OCI-LY3 (cell line): ENCODE data around the gene BCCIP.
A peak's percentile ranks its signal among the peaks of the same experiment; 100 is the strongest.

ENCODE experiments used
- H2AFZ ChIP-seq: fragments of 200-600, 300-600 bp; shearing (Covaris generic); 2 replicates; pipeline ENCODE4 v1.6.0; 2014; ENCODE audit warnings: antibody characterized with exemption, low read depth, low read length
- H3K27ac ChIP-seq: fragments of 200-600, 300-600 bp; sonication (generic); 2 replicates; pipeline ENCODE4 v1.5.1; 2014; ENCODE audit warnings: mild to moderate bottlenecking, low read length, moderate library complexity, mixed read lengths
- H3K27me3 ChIP-seq: fragments of 200-600, 300-600 bp; sonication (generic); 2 replicates; pipeline ENCODE4 v1.6.1; 2014; ENCODE audit warnings: low read depth, low read length, mixed read lengths
- H3K36me3 ChIP-seq: fragments of 200-600, 300-600 bp; sonication (generic); replicated peaks from 2 replicates; pipeline ENCODE3; 2014; ENCODE audit warnings: low read depth, low read length, mixed read lengths
- H3K4me1 ChIP-seq: fragments of 300-600, 200-600 bp; sonication (generic); 2 replicates; pipeline ENCODE4 v1.6.1; 2014; ENCODE audit warnings: low read length, mixed read lengths
- H3K4me2 ChIP-seq: fragments of 200-600, 300-600 bp; sonication (generic); 2 replicates; pipeline ENCODE4 v1.6.1; 2014; ENCODE audit warnings: low read length, mixed read lengths
- H3K4me3 ChIP-seq: fragments of 300-600, 200-600 bp; sonication (generic); 2 replicates; pipeline ENCODE4 v1.5.1; 2014; ENCODE audit warnings: antibody characterized with exemption, mild to moderate bottlenecking, low read length, moderate library complexity
- H3K79me2 ChIP-seq: fragments of 300-600, 200-600 bp; shearing (Covaris generic); 2 replicates; pipeline ENCODE4 v1.6.1; 2014; ENCODE audit warnings: mild to moderate bottlenecking, low read length, mixed read lengths
- H3K9ac ChIP-seq: fragments of 300-600, 200-600 bp; shearing (Covaris generic); 2 replicates; pipeline ENCODE4 v1.6.0; 2014; ENCODE audit warnings: mild to moderate bottlenecking, low read length, moderate library complexity
- H3K9me3 ChIP-seq: fragments of 200-600, 300-600 bp; shearing (Covaris generic); 2 replicates; pipeline ENCODE4 v1.6.1; 2014; ENCODE audit warnings: low read length, mixed read lengths; ENCODE audit not compliant: insufficient read depth
- H4K20me1 ChIP-seq: fragments of 200-600, 300-600 bp; sonication (generic); 2 replicates; pipeline ENCODE4 v1.6.1; 2016; ENCODE audit warnings: low read length, mixed read lengths; ENCODE audit not compliant: insufficient read depth
- EZH2phosphoT487 ChIP-seq: fragments of 200-600 bp; shearing (Covaris generic); IDR thresholded peaks from 2 replicates; pipeline ENCODE4 v1.6.1; 2018; ENCODE audit warnings: antibody characterized with exemption, mixed run types, low read depth
- TF ChIP-seq, protein P1 (sequence below): fragments of 200-600, 300-600 bp; sonication (generic); IDR thresholded peaks from 2 replicates; pipeline ENCODE4 v1.5.1; 2014; ENCODE audit warnings: antibody characterized with exemption, low read length, low read depth

BCCIP gene

GRCh38 chr10:125850766-125851731 is 27.7 kb downstream of the BCCIP start:
- no peak overlapping the region for H3K4me3 ChIP-seq
- H3K27me3 ChIP-seq, result no peaks in the 10 kb centered on the region
- no peaks in the 10 kb centered on the region for H3K9me3 ChIP-seq
- no peaks in the 10 kb centered on the region for H4K20me1 ChIP-seq
- TF ChIP-seq, protein P1, sequence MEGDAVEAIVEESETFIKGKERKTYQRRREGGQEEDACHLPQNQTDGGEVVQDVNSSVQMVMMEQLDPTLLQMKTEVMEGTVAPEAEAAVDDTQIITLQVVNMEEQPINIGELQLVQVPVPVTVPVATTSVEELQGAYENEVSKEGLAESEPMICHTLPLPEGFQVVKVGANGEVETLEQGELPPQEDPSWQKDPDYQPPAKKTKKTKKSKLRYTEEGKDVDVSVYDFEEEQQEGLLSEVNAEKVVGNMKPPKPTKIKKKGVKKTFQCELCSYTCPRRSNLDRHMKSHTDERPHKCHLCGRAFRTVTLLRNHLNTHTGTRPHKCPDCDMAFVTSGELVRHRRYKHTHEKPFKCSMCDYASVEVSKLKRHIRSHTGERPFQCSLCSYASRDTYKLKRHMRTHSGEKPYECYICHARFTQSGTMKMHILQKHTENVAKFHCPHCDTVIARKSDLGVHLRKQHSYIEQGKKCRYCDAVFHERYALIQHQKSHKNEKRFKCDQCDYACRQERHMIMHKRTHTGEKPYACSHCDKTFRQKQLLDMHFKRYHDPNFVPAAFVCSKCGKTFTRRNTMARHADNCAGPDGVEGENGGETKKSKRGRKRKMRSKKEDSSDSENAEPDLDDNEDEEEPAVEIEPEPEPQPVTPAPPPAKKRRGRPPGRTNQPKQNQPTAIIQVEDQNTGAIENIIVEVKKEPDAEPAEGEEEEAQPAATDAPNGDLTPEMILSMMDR, result no peak
- no peak for TF ChIP-seq EZH2phosphoT487
- no peak overlapping the region for H2AFZ ChIP-seq
- H3K36me3 ChIP-seq, result peaks cover 3% of the 10 kb centered on the region
- no peaks in the 10 kb centered on the region for H3K79me2 ChIP-seq
- H3K4me1 ChIP-seq, result no peaks in the 10 kb centered on the region
- no peak overlapping the region for H3K27ac ChIP-seq
- no peak overlapping the region for H3K4me2 ChIP-seq
- no peak overlapping the region for H3K9ac ChIP-seq

GRCh38 chr10:125852487-125852886 is 29.1 kb downstream of the BCCIP start:
- no peaks in the 10 kb centered on the region for H4K20me1 ChIP-seq
- H3K79me2 ChIP-seq, result no peaks in the 10 kb centered on the region
- TF ChIP-seq, protein P1, result no peak
- TF ChIP-seq EZH2phosphoT487, result no peak
- no peak overlapping the region for H2AFZ ChIP-seq
- no peak overlapping the region for H3K9ac ChIP-seq
- peaks cover 3% of the 10 kb centered on the region for H3K36me3 ChIP-seq
- H3K9me3 ChIP-seq, result no peaks in the 10 kb centered on the region
- no peak overlapping the region for H3K4me2 ChIP-seq
- no peaks in the 10 kb centered on the region for H3K4me1 ChIP-seq
- no peaks in the 10 kb centered on the region for H3K27me3 ChIP-seq
- H3K4me3 ChIP-seq, result no peak overlapping the region
- H3K27ac ChIP-seq, result no peak overlapping the region

DNA sequence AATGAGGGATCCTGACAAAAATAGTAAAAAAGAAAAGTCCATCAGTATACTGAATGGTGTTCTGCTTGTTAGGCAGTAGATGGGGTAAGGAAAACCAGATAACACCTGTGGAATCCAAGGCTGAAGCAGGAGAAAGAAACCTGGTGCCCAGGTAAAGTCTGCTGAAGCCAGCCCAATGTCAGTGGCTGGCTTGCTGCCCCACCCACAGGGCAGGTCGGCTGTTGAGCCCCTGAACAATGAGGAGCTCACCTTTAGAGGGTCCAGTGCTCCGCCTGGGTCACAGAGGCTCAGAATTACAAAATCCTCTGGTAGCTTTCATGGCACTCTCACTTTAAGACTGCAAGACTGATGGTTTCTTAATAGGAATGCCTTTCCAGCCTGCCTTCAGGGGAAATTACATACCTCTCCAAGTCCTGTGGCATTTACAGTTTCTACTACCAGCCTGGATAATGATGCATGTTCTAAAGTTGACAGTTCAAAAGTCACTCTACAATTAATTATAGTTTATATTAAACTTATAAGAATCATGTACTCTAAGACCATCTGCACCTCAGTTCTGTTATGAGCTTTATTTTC is 33.9 kb downstream of the BCCIP start:
- Histone ChIP-seq H3K4me2 (no peak overlapping the region), H3K27ac (no peak overlapping the region), H3K9me3 (no peaks in the 10 kb centered on the region), H3K36me3 (peaks cover 6% of the 10 kb centered on the region), H3K9ac (no peak overlapping the region), H3K4me1 (peaks cover 15% of the 10 kb centered on the region), H2AFZ (no peak overlapping the region), H3K4me3 (no peak overlapping the region), H3K79me2 (no peaks in the 10 kb centered on the region), H4K20me1 (no peaks in the 10 kb centered on the region), H3K27me3 (no peaks in the 10 kb centered on the region)
- TF ChIP-seq, protein P1, result no peak
- TF ChIP-seq EZH2phosphoT487, result no peak

DNA sequence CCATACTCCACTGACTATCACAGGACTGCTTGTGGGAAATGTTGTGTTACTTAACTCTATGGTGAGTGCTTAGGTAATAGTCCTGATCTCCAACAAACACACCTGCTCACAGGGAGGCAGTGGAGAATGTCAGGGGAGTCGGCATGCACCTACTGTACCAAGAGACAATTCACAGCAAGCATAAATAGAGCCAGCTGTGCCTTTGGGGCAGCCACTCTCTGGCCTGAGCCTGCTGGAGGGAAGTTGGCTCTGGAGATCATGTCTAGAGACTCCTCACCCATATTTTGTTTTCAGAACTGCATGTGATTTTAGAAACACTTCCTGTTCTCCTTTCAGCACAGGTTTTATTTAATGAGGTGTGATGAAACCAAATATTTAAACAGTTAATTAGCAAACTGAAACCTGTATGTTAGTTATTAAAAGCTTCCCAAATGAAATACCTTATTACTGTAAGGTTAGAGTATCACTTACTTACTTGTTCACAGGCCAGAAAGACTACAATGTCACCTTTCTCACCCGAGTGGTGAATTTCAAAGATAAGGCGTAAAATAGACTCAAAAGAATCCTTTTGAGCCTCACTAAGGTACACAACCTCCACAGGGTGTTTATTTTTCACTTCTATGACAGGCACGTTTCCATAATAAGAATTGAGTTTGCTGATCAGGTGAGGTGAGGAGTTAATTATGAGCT is 35.9 kb downstream of the BCCIP start:
- no peaks in the 10 kb centered on the region for H3K79me2 ChIP-seq
- peak overlapping the region; percentile 39 for H3K4me2 ChIP-seq
- peaks cover 15% of the 10 kb centered on the region for H3K4me1 ChIP-seq
- no peak overlapping the region for H3K9ac ChIP-seq
- H3K27ac ChIP-seq, result peak overlapping the region; percentile 63
- no peak for TF ChIP-seq EZH2phosphoT487
- TF ChIP-seq, protein P1, result no peak
- no peaks in the 10 kb centered on the region for H4K20me1 ChIP-seq
- no peaks in the 10 kb centered on the region for H3K27me3 ChIP-seq
- peaks cover 4% of the 10 kb centered on the region for H3K36me3 ChIP-seq
- H3K4me3 ChIP-seq, result no peak overlapping the region
- H2AFZ ChIP-seq, result no peak overlapping the region
- no peaks in the 10 kb centered on the region for H3K9me3 ChIP-seq
